Inflammatory macrophage treated with lipopolysaccharide for 1 hour (primary cell): ENCODE data around the gene SRBD1.

Source experiments
- DNase-seq, 2 donors: peaks; one replicate each; pipeline ENCODE4 v3.0.0-alpha.2; 2020 to 2022

Gene SRBD1

DNA sequence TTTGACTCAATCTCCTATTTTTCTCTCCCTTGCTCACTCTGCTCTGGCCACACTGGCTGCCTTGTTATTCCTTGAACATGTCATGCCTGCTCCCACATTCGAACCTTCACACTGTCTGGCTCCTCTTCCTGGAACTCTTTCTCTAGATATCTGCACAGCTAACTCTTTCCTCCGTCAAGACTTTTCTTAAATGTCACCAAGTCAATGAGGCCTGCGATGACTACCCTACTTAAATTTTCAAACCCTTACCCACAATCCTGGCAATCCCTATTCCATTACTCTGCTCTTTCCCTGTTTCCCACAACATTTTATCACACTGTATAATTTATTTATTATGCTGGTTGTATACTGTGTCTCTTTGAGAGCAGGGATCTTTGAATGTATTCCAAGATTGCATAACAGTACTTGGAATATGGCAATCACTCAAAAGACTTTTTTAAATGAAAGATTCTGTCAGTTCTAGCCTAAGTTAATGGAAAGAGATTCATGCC, 206.2 kb downstream of the SRBD1 start:
- DNase-seq = no peak

DNA sequence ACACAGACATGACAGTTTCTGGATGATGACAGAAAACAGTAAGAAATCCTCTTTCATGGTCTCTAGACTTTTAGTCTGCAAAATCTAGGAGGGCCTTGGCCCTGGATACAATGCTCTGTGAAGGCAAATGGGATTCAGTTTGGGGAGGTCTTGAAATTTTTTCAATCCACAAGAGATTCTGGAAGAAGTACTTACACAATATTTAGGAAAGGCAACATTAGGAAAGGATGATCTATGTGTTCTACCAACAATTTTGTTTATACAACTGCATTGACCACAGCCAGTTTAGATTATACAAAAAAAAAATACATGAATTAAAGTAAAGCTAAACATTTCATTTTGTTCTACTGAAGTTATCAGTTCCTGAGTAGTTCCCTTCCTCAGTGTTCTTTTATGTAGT, 208.0 kb downstream of the SRBD1 start:
- no peak for DNase-seq

DNA sequence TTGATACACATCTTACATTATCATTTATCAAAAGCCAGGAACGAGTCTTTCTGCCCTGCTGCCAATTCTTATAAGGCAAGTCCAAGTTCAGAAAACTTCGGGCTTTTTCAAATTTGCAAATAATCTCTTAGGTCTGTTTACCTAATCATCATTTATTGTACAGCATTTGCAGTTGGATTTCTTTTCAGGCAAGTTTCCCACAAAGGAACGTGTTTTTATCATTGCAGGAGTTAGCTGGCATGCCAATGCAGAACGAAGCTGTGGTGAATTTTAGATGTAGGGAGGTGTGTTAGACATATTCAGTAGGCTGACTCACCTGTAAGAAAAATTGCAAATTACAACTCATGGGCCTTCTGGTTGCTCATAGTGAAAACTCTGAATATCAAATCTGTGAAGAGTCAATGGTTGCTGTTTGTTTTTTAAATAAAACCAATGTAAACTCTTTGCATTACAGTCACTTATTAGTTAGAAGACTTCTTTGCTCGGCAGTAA, 209.6 kb downstream of the SRBD1 start:
- DNase-seq = no peak

DNA sequence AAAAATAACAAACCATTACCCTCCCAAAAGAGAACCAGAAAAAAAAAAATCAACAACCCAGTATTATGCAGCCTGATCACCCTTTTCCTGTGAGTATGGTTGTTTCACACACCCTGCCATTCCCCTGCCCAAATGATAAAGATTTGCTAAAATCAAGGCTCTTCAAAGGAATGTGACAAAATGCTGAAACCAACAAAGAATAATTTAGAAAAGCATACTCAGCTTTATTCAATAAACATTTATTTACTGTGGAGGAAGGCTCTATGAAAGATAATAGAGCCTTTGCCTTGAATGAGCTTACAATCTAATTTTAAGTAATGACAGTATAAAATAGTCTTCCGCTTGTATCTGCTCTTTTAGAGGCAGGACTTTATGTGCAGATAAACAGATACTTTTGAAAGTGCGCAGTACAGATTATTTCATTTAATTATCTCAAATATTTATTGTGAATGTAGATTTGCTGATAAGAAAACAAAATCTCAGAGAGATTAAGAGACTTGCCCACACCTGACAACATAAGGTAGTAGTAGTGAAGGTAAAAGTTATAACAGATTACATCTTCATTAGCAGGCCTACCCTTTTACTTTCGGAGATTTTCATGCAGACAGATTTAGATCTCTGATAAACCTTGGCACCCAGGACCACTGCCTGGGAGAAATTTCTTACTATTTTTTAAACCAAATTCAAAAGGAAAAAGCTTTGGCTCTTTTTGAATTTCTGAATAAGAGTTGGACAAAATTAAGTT, 211.9 kb downstream of the SRBD1 start:
- no peak for DNase-seq

DNA sequence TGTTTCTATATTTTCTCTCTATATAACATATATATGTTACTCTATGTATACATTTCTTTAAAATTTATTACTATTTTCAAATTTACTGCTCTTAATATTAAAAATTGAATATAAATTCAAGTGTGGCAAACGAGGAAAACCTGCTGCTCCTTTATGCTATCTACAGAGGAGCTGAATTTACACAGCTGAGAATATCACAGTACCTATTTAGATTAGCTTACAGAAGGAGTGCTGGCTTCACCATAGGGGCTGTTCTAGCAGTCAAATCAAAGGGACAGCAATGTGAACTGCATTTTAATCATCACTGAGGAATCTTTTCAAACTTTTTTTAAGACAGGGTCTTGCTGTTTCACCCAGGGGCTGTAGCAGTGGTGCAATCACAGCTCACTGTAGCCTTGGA, 213.8 kb downstream of the SRBD1 start:
- no peak for DNase-seq

DNA sequence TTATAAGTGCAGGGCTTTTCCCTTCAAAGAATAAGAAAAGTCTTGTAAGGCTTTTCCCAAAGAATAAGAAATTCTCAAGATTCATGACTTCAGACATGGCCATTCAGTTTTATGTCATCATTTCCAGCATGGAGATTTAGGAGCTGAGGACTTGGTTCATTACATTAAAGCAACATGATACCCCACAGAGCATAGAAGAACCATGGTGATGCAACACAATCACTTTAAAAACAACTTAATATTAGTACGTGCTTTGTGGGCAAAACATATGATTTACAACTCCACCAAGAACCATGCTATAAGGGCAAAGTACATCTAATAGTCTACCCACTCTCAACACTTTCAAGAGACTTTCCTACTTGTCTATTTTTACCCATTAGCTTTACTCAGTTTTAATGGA, 214.4 kb downstream of the SRBD1 start:
- DNase-seq = no peak

DNA sequence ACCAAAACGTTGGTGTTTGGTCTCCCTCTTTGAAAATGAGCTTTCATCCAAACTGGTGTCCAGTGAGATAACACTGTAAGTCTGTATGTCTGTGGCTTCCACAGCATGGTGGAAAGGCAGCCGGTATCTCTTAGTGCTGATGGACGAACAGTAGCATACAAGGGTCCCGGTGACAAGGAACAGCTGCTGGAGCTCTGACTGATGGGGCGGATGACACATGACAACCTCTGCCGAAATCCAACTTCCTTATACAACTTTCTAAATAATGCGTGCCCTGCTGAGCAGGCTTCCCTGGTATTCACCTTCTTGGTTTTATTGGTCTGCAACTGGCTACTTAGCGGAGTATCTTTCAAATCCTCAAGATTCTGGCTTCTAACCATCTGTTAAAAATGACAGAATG, 216.2 kb downstream of the SRBD1 start:
- no peak for DNase-seq

DNA sequence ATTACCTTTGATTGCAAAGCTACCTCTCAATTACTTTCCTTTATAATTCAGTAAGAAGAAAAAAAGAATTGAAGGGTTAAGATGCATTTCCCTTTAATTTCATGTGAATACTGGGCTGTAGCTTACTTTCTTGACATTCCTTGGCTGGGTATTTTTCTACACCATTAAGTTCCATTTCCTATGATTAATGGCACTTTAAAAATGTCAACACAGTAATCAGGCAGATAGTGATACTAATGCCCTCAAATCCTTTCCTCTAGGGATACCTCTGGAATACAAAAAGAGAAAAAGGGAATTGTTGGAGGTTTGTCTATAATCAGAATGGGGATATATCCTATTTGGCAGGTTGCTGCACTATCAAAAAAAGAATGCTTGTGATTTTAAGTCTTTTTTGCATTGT, 216.9 kb downstream of the SRBD1 start:
- DNase-seq = no peak

DNA sequence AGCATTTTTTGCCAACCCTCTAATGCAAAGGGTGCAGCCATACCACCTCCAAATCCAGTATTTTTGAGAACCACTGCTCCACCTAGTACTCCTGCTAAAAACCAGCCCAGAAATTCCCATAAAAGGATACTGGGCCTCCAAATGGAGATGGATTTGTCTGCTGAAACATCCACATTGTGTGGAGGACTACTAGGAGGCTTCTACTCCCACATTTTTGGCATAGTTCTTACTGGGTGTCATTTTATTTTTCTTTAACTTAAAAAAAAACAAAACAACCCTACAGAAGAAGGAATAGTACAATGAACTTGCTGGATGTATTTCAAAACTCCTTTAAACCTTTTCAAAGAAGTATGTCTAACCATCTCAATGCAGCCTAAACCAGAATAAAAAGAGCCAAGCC, 219.2 kb downstream of the SRBD1 start:
- DNase-seq = no peak

DNA sequence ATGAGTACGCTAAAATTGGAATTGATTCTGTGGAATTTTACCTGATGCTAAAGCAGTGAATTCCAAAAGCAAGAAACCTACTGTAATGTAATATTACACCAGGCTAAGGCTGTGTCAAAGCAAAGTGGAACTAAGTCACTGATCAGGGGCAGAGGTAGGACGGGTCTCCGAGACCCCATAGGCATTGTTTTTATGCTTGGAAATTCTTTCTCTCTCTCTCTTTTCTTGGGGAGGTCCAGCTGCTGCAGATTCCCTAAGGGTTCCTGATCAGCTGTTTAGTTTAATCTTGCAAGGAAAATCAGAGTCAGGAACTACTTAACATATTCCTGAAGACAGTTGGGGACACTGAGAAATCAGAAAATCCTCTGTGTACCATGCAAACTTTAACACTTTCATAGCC, 220.2 kb downstream of the SRBD1 start:
- DNase-seq = no peak

DNA sequence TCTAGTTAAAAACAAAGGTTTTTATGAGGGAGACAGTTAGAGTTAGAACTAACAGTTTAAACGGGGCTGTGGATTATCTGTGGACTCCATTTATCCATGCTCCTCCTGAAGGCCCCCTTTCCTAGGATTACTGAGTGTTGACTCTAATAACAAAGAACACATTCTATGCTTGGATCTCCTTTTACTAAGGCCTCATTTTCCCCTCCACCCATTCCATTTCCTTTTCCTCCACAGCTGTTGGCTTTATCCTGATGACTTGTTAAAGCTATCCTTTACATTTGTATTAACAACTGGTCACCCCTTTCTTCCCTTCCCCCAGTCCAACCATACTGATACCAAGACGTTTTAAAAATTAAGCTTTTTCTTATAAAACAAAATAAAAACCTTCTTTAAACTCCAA, 220.6 kb downstream of the SRBD1 start:
- DNase-seq = no peak

DNA sequence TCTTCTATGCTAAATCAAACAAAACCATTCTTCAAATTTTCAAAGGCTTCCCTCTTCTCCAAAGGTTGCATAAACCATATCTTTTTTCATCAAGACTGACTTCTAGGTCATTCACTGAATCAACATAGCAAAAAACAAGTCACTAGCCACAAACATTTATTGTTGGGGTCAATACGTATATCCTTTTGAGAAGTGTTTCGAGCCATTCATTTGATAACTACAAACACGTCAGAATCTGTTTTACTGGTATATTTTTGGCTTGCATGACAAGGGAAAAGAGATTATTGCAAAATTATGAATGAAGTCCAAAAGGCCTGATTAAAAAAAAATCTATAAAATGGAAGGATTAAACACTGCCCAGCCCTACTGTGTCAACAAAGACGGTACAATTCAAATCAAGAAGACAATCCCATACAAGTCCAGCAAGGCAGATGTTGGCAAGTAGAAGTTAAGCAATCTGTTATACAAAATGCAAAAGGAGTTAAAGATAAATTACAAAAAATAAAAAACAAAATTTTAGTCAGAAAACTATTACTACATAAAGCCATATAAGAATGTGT, 222.4 kb downstream of the SRBD1 start:
- no peak for DNase-seq

DNA sequence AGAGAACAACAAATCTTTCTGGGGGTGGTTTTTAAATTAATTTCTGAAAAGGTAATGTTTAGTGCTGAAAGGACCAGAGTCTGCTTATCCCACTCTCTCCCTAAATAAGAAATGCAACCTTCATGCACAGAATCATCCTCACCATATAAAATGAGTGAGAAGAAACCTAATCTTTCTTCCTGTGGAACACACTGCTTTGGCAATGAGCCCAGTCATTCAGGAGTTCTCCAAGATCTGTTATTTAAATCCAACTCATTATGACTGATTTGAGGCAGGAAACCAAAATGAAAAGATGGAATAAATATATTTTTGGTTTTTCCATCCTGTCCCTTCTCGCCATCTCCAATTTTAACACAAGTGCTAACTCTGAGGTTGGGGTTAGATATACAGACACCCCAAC, 228.3 kb downstream of the SRBD1 start:
- DNase-seq = no peak

DNA sequence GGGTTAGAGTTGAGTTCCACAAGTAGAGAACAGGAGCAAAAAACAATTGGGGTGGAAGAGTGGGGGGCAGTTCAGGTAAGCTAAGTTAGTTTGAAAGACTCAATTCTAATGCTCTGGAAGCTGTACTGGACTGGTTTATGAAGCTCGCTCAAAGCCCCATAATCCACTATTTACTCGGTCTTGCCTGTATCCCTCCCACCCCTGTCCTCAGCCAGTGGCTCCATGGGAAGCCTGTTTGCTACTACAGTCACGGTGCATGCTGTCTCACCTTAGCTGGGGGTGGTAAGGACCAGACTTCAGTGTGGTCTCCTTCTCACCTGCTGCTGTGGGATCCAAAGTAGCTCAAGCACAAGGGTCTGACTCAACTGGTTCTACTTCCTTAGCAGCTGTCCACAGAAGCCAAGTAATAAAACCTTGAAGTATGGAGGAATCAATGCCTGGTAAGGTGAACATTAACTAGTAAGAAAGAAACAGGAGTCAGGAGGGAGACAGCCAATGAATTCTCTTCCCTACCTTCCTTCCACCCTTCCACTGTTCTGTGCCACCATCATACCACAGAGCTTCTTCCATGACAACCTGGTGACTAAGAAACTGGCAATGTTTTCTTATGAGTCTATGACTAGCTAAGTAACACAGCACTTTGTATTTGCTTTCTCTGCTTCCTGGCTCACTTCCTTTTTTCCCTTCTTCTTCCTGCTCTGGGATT, 230.8 kb downstream of the SRBD1 start:
- DNase-seq = no peak

DNA sequence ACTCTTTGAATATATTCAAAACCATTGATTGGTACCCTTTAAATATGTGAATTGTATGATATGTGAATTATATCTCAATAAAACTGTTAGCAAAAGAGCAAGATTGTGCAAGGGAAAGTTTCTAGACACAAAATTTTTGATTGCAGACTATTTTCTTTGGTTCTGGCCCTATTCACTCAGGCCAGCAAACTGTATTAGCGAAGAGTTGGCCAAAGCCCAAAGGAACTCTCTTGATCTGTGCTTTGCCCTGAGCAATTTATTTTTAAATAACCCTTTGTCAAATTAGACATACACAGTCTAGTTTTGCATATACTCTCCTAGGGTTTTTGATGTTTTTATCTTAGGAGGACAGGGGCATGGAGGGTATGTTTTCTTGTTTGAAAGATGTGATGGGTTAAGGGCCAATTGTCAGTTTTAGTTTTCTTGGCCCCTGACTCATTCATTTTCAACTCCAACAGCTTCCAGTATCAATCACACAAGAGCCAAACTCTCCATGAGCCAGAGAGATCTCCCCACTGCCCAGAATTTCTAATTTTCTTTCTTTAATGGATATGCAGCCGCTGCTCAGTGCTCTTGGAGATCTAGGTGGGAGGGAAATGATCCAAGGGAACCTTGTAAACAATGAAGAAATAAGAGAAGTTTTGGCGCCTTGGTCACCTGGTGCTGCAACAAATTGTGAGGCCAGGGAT, 231.5 kb downstream of the SRBD1 start:
- no peak for DNase-seq

DNA sequence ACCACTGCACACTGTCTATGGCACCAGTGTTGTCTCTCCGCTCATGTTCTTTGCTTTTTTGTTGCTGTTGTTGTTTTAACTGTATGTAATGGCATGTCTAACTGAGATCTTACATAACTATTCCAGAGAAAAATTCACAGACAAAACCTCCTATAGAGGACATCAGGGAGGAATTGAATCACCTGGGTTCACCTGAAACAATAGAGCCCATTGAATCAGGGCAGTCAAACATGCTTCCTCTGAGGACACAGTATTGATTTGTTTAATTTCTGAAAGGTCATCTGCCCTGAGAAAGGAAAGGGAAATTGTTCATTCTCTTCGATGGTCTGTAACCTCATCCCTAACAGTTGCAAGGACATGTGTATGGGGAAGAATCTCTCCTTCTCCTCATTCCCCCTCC, 237.5 kb downstream of the SRBD1 start:
- no peak for DNase-seq

DNA sequence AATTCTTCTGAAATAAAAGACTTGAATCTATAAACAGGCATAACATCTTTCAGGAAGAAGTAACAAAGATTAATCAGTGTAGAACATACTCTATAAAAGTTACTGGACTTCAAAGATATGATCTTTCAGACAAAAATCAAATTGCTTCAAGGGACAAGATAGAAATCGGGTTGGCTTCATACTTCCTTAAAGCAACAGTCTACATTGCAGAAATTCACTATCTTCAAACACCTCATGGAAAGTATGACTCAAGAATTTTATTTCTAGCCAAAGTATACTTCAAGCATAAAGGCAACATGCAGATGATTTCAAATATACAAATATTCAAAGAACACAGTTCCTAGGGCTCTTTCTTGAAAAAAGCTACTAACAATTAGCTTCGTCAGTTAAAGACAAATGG, 240.7 kb downstream of the SRBD1 start:
- no peak for DNase-seq

DNA sequence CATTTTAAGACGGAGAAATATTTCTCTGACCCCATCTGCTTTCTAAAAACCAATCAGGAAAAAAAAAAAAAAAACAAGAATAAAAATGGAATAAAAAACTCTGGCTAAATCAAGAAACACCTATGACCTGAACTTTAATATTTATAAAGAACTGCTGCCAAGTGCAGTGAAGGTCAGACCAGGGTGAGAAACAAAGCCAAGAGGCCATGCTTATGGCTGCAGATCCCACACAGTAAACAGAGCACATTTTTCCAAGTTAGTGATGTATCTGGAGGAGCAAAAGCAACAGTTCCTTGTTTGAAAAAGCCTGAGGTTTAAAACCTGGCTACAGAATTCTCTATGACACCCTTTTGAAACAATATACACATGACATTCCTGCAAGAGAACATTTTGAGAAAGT, 242.3 kb downstream of the SRBD1 start:
- no peak for DNase-seq

DNA sequence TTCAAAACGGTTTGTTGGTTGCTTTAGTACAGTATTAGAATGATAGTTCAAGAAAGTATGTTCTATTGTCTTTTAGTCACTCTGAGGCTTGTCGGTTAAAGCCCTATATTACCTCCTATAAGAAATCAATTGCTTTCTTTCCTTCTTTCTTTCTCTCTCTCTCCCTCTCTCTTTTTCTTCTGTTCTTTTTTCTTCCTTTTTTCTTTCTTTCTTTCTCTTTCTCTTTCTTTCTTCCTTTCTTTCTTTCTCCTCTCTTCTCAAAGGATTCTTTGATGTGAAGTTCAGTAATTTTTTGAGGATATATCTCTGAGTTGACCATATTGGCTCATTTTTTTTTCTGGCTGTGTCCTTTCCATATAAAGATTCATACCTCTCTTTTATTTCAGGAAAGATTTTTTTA, 249.4 kb downstream of the SRBD1 start:
- DNase-seq = no peak

DNA sequence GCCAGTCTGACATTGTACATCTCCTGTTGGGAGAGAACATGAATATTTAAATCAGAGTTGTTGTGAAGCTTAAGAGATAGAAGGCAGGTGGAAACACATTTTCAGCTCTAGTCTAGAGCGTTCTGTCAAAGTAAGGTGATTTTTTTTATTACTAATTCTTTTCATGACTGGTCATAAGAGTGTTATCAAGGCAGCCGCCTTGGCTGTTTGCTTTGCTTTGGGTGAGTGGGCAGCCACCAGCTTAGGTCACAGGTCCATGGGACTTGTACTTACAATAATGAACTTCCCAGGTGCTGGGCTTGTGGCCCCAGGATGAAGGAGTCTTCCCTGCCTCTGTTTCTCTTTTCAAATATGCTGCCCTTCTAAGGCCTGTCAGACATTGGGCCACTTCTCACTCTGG, 256.3 kb downstream of the SRBD1 start:
- no peak for DNase-seq

DNA sequence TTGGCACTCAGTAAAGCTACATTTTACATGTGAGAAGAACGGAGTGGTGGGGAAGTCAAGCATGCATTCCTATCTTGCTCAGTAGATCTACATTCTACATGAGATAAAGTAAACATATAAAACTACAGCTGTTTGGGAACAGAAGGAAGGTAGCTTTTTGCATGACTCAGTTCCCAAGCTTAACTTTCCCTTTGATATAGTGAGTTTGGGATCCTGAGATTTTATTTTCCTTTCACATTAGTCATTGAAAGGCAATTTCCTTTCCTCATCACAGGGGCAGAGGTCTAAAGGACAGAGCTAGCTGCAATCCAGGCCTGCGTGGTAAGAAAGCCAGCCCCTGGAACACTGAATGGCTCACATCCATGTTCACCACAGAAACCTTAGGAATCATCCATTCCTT, 257.2 kb downstream of the SRBD1 start:
- no peak for DNase-seq

DNA sequence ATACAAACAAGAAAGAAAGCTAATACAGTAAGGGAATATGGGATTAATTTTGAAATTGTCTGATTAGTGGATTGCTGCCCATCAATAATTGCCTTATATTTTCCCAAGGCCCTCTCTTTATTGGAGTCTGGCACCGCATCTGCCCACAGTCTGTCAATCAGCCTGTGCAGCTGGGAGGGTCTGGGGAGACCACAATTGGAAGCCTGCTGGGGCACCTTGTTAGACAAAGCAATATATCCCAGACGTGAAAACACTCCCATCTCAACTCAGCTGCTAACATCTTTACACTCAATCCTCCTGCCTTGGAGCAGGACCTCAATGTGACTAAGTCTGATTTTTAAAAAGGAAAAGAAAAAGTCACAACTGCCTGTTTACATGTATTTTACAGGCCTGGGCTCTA, 258.6 kb downstream of the SRBD1 start:
- no peak for DNase-seq
